GM23338 (cell line): ENCODE results near the gene SLC30A7. TPM values are rescaled to one million over a fixed set of nuclear protein-coding genes. Genes with fewer than 3 reads are reported as not detected.

ENCODE experiments used
- ATAC-seq: fragments of 200-7000 bp; cut with Tn5 transposase; 3 replicates; pipeline ENCODE4 v1.9.1; 2020
- DNase-seq: peaks from one replicate; pipeline ENCODE4 v3.0.0-alpha.2; 2015; ENCODE audit warnings: low spot score
- H2AFZ ChIP-seq: fragments of 200-600 bp; sonication (generic); 2 replicates; pipeline ENCODE4 v1.8.0; 2016; ENCODE audit warnings: antibody characterized with exemption, mild to moderate bottlenecking, moderate library complexity
- H3F3A ChIP-seq: fragments of 200-600 bp; sonication (generic); replicated peaks from 2 replicates; pipeline ENCODE4 v1.8.0; 2017; ENCODE audit warnings: antibody characterized with exemption, mixed run types, low read depth
- H3K27ac ChIP-seq: fragments of 200-600 bp; sonication (generic); 2 replicates; pipeline ENCODE4 v1.6.1; 2016; ENCODE audit warnings: low read depth
- H3K27me3 ChIP-seq: fragments of 200-600 bp; sonication (generic); 2 replicates; pipeline ENCODE4 v1.8.0; 2016; ENCODE audit warnings: mild to moderate bottlenecking, mixed run types, moderate library complexity; ENCODE audit not compliant: insufficient read depth
- H3K36me3 ChIP-seq: fragments of 200-600 bp; sonication (generic); 2 replicates; pipeline ENCODE4 v1.8.0; 2016; ENCODE audit warnings: mild to moderate bottlenecking; ENCODE audit not compliant: insufficient read depth
- H3K4me1 ChIP-seq: fragments of 200-600 bp; sonication (generic); 2 replicates; pipeline ENCODE4 v1.8.0; 2016; ENCODE audit warnings: mild to moderate bottlenecking, moderate library complexity; ENCODE audit not compliant: insufficient read depth
- H3K4me2 ChIP-seq: fragments of 200-600 bp; sonication (generic); 2 replicates; pipeline ENCODE4 v1.7.1; 2017; ENCODE audit warnings: mixed run types
- H3K4me3 ChIP-seq: fragments of 200-600 bp; sonication (generic); 2 replicates; pipeline ENCODE4 v1.6.1; 2016; ENCODE audit warnings: mixed run types
- H3K79me2 ChIP-seq: fragments of 200-600 bp; sonication (generic); replicated peaks from 2 replicates; pipeline ENCODE4 v1.8.0; 2017; ENCODE audit warnings: mild to moderate bottlenecking; ENCODE audit not compliant: insufficient read depth
- H3K9me2 ChIP-seq: fragments of 200-600 bp; sonication (generic); 2 replicates; pipeline ENCODE4 v1.8.0; 2017; ENCODE audit not compliant: insufficient read depth
- H4K20me1 ChIP-seq: fragments of 200-600 bp; sonication (generic); replicated peaks from 2 replicates; pipeline ENCODE4 v1.8.0; 2017; ENCODE audit warnings: mild to moderate bottlenecking; ENCODE audit not compliant: insufficient read depth
- H3K27ac Mint-ChIP-seq: 2 replicates; pipeline ENCODE4 v1.8.0; 2020; ENCODE audit warnings: inconsistent platforms, mild to moderate bottlenecking, moderate library complexity, mixed read lengths
- H3K27me3 Mint-ChIP-seq: 3 replicates; pipeline ENCODE4 v1.8.0; 2022; ENCODE audit warnings: low read depth, mild to moderate bottlenecking, moderate library complexity, mixed read lengths, inconsistent platforms; ENCODE audit not compliant: insufficient read depth, poor library complexity
- H3K36me3 Mint-ChIP-seq: 3 replicates; pipeline ENCODE4 v1.8.0; 2021; ENCODE audit warnings: low read depth, mild to moderate bottlenecking, inconsistent platforms, moderate library complexity, mixed read lengths
- H3K4me1 Mint-ChIP-seq: 3 replicates; pipeline ENCODE4 v1.8.0; 2020; ENCODE audit warnings: mild to moderate bottlenecking, inconsistent platforms, mixed read lengths
- H3K4me3 Mint-ChIP-seq: 3 replicates; pipeline ENCODE4 v1.8.0; 2021; ENCODE audit warnings: moderate library complexity, mild to moderate bottlenecking, inconsistent platforms, mixed read lengths
- H3K9me3 Mint-ChIP-seq: 3 replicates; pipeline ENCODE4 v1.8.0; 2020; ENCODE audit warnings: moderate library complexity, mild to moderate bottlenecking, inconsistent platforms, mixed read lengths
- CREB1 ChIP-seq: fragments of 250-450 bp; sonication (Bioruptor Pico); IDR thresholded peaks from 2 replicates; pipeline ENCODE4 v1.5.0; 2020; ENCODE audit warnings: low read depth, mild to moderate bottlenecking, moderate library complexity
- EZH2 ChIP-seq: fragments of 200-600 bp; sonication (generic); IDR thresholded peaks from one replicate; pipeline ENCODE4 v1.8.0; 2017; ENCODE audit warnings: antibody characterized with exemption, mild to moderate bottlenecking, low read depth; ENCODE audit not compliant: unreplicated experiment
- EZH2phosphoT487 ChIP-seq: fragments of 200-600 bp; sonication (generic); IDR thresholded peaks from one replicate; pipeline ENCODE4 v1.8.1; 2018; ENCODE audit warnings: antibody characterized with exemption; ENCODE audit not compliant: unreplicated experiment
- JUNB ChIP-seq: IDR thresholded peaks from one replicate; pipeline ENCODE4 v1.6.1; 2016; ENCODE audit warnings: antibody characterized with exemption; ENCODE audit not compliant: unreplicated experiment
- NANOG ChIP-seq: IDR thresholded peaks from 2 replicates; pipeline ENCODE4 v1.6.1; 2016; ENCODE audit warnings: antibody characterized with exemption, borderline replicate concordance
- STAT1 ChIP-seq: IDR thresholded peaks from one replicate; pipeline ENCODE4 v1.6.1; 2016; ENCODE audit warnings: antibody characterized with exemption; ENCODE audit not compliant: unreplicated experiment
- ZNF114 ChIP-seq: fragments of 250-450 bp; sonication (Bioruptor Pico); IDR thresholded peaks from 2 replicates; pipeline ENCODE4 v1.5.0; 2020; ENCODE audit warnings: mild to moderate bottlenecking, moderate library complexity
- ZNF331 ChIP-seq: fragments of 250-450 bp; sonication (Bioruptor Pico); IDR thresholded peaks from 2 replicates; pipeline ENCODE4 v1.5.0; 2020; ENCODE audit warnings: low read depth, mild to moderate bottlenecking, moderate library complexity
- polyA plus RNA-seq: library from polyadenylated mRNA; unstranded; fragments of >200 nt; fragmentation: Nextera tagmentation; extraction: Ambion mirVana; gene quantifications from 2 replicates; pipeline ENCODE4 v1.2.1, GENCODE V29; 2016
- total RNA-seq: library from RNA; depleted of rRNA; stranded (reverse); fragments of >200 nt; shearing (Covaris generic); gene quantifications from 2 replicates; pipeline ENCODE4 v1.2.3, GENCODE V29; 2014
- TF ChIP-seq, protein P1 (sequence below): IDR thresholded peaks from one replicate; pipeline ENCODE4 v1.6.1; 2018; ENCODE audit warnings: antibody characterized with exemption; ENCODE audit not compliant: unreplicated experiment
- TF ChIP-seq, protein P2 (sequence below): fragments of 250-450 bp; sonication (Bioruptor Pico); IDR thresholded peaks from 2 replicates; pipeline ENCODE4 v1.5.0; 2020; ENCODE audit warnings: mild to moderate bottlenecking, moderate library complexity
- TF ChIP-seq, protein P3 (sequence below): IDR thresholded peaks from 2 replicates; pipeline ENCODE4 v1.6.1; 2016; ENCODE audit warnings: antibody characterized with exemption

SLC30A7 gene
- total and polyA plus RNA-seq, 2 experiments from 2014 or later = 9.8 to 25.1 TPM

DNA sequence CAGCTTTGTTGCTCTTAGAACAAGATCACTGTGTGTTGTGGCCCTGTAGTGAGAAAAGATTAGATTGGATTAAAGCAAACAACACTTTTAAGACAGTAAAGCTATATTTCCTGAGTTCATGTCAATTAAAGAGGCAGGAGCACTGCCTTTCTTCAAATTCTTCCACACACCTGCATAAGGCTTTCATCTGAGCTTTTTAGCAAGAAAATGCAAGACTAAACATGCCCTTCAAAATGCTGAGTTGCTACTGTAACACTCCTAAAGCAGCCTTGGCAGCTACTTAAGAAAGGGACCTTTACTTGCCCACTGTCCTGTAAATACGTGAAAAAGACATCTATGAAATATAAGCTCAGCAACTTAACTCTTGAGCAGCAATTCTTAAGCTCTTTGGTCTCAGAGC lies 117.9 kb downstream of the SLC30A7 start:
- Histone ChIP-seq H2AFZ (no peak overlapping the region), H4K20me1 (no peaks in the 10 kb centered on the region)
- peaks cover 11% of the 10 kb centered on the region for H3K4me1 Mint-ChIP-seq

DNA sequence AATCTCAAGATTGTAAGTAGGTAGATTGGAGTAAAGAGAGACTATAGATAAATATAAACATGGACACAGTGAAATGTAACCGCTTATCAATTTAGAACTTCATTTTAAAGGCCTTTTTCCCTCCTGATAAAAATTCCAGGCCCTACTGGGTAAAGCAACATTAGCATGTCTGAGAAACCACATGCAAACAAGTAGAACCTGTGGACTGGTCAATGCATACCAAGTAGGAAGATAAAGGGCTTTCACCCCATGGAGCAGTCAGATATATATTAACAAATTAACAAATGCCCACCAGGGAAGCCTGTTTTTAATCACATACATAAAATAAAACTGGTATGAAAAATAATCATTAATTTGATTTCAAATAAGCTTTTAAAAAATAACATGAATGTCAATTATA lies 121.6 kb downstream of the SLC30A7 start:
- Mint-ChIP-seq H3K27ac (peak overlapping the region; percentile 50), H3K27me3 (peaks cover 3% of the 10 kb centered on the region), H3K9me3 (no peaks in the 10 kb centered on the region), H3K4me1 (peaks cover 17% of the 10 kb centered on the region), H3K4me3 (peak overlapping the region; percentile 4; the same call in 1 of the 3 replicates), H3K36me3 (peaks cover 59% of the 10 kb centered on the region)
- H3K36me3 ChIP-seq = peaks cover 13% of the 10 kb centered on the region
- no peak for TF ChIP-seq EZH2
- TF ChIP-seq, protein P1, sequence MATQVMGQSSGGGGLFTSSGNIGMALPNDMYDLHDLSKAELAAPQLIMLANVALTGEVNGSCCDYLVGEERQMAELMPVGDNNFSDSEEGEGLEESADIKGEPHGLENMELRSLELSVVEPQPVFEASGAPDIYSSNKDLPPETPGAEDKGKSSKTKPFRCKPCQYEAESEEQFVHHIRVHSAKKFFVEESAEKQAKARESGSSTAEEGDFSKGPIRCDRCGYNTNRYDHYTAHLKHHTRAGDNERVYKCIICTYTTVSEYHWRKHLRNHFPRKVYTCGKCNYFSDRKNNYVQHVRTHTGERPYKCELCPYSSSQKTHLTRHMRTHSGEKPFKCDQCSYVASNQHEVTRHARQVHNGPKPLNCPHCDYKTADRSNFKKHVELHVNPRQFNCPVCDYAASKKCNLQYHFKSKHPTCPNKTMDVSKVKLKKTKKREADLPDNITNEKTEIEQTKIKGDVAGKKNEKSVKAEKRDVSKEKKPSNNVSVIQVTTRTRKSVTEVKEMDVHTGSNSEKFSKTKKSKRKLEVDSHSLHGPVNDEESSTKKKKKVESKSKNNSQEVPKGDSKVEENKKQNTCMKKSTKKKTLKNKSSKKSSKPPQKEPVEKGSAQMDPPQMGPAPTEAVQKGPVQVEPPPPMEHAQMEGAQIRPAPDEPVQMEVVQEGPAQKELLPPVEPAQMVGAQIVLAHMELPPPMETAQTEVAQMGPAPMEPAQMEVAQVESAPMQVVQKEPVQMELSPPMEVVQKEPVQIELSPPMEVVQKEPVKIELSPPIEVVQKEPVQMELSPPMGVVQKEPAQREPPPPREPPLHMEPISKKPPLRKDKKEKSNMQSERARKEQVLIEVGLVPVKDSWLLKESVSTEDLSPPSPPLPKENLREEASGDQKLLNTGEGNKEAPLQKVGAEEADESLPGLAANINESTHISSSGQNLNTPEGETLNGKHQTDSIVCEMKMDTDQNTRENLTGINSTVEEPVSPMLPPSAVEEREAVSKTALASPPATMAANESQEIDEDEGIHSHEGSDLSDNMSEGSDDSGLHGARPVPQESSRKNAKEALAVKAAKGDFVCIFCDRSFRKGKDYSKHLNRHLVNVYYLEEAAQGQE = no peak
- TF ChIP-seq, protein P2, sequence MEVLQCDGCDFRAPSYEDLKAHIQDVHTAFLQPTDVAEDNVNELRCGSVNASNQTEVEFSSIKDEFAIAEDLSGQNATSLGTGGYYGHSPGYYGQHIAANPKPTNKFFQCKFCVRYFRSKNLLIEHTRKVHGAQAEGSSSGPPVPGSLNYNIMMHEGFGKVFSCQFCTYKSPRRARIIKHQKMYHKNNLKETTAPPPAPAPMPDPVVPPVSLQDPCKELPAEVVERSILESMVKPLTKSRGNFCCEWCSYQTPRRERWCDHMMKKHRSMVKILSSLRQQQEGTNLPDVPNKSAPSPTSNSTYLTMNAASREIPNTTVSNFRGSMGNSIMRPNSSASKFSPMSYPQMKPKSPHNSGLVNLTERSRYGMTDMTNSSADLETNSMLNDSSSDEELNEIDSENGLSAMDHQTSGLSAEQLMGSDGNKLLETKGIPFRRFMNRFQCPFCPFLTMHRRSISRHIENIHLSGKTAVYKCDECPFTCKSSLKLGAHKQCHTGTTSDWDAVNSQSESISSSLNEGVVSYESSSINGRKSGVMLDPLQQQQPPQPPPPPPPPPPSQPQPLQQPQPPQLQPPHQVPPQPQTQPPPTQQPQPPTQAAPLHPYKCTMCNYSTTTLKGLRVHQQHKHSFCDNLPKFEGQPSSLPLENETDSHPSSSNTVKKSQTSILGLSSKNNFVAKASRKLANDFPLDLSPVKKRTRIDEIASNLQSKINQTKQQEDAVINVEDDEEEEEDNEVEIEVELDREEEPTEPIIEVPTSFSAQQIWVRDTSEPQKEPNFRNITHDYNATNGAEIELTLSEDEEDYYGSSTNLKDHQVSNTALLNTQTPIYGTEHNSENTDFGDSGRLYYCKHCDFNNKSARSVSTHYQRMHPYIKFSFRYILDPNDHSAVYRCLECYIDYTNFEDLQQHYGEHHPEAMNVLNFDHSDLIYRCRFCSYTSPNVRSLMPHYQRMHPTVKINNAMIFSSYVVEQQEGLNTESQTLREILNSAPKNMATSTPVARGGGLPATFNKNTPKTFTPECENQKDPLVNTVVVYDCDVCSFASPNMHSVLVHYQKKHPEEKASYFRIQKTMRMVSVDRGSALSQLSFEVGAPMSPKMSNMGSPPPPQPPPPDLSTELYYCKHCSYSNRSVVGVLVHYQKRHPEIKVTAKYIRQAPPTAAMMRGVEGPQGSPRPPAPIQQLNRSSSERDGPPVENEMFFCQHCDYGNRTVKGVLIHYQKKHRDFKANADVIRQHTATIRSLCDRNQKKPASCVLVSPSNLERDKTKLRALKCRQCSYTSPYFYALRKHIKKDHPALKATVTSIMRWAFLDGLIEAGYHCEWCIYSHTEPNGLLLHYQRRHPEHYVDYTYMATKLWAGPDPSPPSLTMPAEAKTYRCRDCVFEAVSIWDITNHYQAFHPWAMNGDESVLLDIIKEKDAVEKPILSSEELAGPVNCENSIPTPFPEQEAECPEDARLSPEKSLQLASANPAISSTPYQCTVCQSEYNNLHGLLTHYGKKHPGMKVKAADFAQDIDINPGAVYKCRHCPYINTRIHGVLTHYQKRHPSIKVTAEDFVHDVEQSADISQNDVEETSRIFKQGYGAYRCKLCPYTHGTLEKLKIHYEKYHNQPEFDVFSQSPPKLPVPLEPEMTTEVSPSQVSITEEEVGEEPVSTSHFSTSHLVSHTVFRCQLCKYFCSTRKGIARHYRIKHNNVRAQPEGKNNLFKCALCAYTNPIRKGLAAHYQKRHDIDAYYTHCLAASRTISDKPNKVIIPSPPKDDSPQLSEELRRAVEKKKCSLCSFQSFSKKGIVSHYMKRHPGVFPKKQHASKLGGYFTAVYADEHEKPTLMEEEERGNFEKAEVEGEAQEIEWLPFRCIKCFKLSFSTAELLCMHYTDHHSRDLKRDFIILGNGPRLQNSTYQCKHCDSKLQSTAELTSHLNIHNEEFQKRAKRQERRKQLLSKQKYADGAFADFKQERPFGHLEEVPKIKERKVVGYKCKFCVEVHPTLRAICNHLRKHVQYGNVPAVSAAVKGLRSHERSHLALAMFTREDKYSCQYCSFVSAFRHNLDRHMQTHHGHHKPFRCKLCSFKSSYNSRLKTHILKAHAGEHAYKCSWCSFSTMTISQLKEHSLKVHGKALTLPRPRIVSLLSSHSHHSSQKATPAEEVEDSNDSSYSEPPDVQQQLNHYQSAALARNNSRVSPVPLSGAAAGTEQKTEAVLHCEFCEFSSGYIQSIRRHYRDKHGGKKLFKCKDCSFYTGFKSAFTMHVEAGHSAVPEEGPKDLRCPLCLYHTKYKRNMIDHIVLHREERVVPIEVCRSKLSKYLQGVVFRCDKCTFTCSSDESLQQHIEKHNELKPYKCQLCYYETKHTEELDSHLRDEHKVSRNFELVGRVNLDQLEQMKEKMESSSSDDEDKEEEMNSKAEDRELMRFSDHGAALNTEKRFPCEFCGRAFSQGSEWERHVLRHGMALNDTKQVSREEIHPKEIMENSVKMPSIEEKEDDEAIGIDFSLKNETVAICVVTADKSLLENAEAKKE (CRISPR knock-in tag) = no peak
- no peak for TF ChIP-seq JUNB
- TF ChIP-seq STAT1 = no peak
- no peak for TF ChIP-seq NANOG
- no peak for TF ChIP-seq ZNF331 (CRISPR knock-in tag)
- TF ChIP-seq CREB1 (CRISPR knock-in tag) = no peak
- TF ChIP-seq, protein P3, sequence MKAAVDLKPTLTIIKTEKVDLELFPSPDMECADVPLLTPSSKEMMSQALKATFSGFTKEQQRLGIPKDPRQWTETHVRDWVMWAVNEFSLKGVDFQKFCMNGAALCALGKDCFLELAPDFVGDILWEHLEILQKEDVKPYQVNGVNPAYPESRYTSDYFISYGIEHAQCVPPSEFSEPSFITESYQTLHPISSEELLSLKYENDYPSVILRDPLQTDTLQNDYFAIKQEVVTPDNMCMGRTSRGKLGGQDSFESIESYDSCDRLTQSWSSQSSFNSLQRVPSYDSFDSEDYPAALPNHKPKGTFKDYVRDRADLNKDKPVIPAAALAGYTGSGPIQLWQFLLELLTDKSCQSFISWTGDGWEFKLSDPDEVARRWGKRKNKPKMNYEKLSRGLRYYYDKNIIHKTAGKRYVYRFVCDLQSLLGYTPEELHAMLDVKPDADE = no peak
- TF ChIP-seq EZH2phosphoT487 = no peak
- H3K4me2 ChIP-seq = no peak overlapping the region
- no peaks in the 10 kb centered on the region for H3F3A ChIP-seq
- H3K9me2 ChIP-seq = no peaks in the 10 kb centered on the region
- ATAC-seq = peak; percentile 74
- no peak overlapping the region for H3K27ac ChIP-seq
- peak; percentile 10 for DNase-seq
- H3K4me3 ChIP-seq = no peak overlapping the region
- H3K4me1 ChIP-seq = peaks cover 9% of the 10 kb centered on the region
- no peaks in the 10 kb centered on the region for H3K27me3 ChIP-seq
- no peak overlapping the region for H2AFZ ChIP-seq
- no peaks in the 10 kb centered on the region for H4K20me1 ChIP-seq
- no peaks in the 10 kb centered on the region for H3K79me2 ChIP-seq

More for the DNA sequence above, 117.9 kb downstream of the SLC30A7 start:
- Histone ChIP-seq H3K4me1 (peaks cover 2% of the 10 kb centered on the region; the same call in 1 of the 2 replicates), H3K9me2 (no peaks in the 10 kb centered on the region), H3K4me2 (no peak overlapping the region), H3F3A (no peaks in the 10 kb centered on the region), H3K36me3 (peaks cover 16% of the 10 kb centered on the region), H3K27ac (no peak overlapping the region), H3K79me2 (no peaks in the 10 kb centered on the region), H3K4me3 (no peak overlapping the region), H3K27me3 (no peaks in the 10 kb centered on the region)
- H3K27me3 Mint-ChIP-seq = peaks cover 3% of the 10 kb centered on the region
- TF ChIP-seq CREB1 (CRISPR knock-in tag) (no peak), ZNF114 (CRISPR knock-in tag) (no peak)
- no peaks in the 10 kb centered on the region for H3K9me3 Mint-ChIP-seq
- no peak overlapping the region for H3K4me3 Mint-ChIP-seq
- peaks cover 49% of the 10 kb centered on the region for H3K36me3 Mint-ChIP-seq
- no peak for ATAC-seq
- no peak overlapping the region for H3K27ac Mint-ChIP-seq
- DNase-seq = no peak
